ENCODE measurements around the gene HDLBP.
A peak's percentile ranks its signal among the peaks of the same experiment; 100 is the strongest.
"Not testable (repeated sequence)": the region's sequence is repeated elsewhere in the genome, so short reads cannot be mapped to it uniquely, and the experiment has no call there.

Gene HDLBP

GRCh38 chr2:241329669-241330615, 14.5 kb upstream of the HDLBP start:
- peaks cover 5% of the 10 kb centered on the region; the same call in 1 of the 2 replicates for H3K36me3 ChIP-seq (ENCODE audit: control insufficient read depth, insufficient read depth, low read length)
- H3K9me3 ChIP-seq (ENCODE audit: control insufficient read depth, insufficient read depth, low read length), result no peaks in the 10 kb centered on the region
- H3K27me3 ChIP-seq (ENCODE audit: control insufficient read depth, insufficient read depth, low read length), result no peaks in the 10 kb centered on the region
- DNase-seq (ENCODE audit: low read depth, low spot score), result no peak
- no peak overlapping the region for H3K4me3 ChIP-seq (ENCODE audit: low read length)
- no peak overlapping the region for H3K27ac ChIP-seq (ENCODE audit: low read length)
- no peaks in the 10 kb centered on the region for H3K4me1 ChIP-seq (ENCODE audit: control insufficient read depth, insufficient read depth, low read length)
- WGBS (ENCODE audit: insufficient coverage, insufficient read length), result no CpG with 5 or more reads among the region's 11 CpGs

GRCh38 chr2:241325257-241325656, 9.8 kb upstream of the HDLBP start:
- Histone ChIP-seq H3K4me3 (ENCODE audit: low read length) (no peak overlapping the region), H3K9me3 (ENCODE audit: control insufficient read depth, insufficient read depth, low read length) (no peaks in the 10 kb centered on the region), H3K27ac (ENCODE audit: low read length) (no peak overlapping the region), H3K4me1 (ENCODE audit: control insufficient read depth, insufficient read depth, low read length) (no peaks in the 10 kb centered on the region; the same call in 1 of the 2 replicates), H3K36me3 (ENCODE audit: control insufficient read depth, insufficient read depth, low read length) (peaks cover 5% of the 10 kb centered on the region; the same call in 1 of the 2 replicates), H3K27me3 (ENCODE audit: control insufficient read depth, insufficient read depth, low read length) (no peaks in the 10 kb centered on the region)
- no CpG with 5 or more reads among the region's 1 CpG for WGBS (ENCODE audit: insufficient coverage, insufficient read length)
- no peak for DNase-seq (ENCODE audit: low read depth, low spot score)

- no peaks in the 10 kb centered on the region for H3K27me3 ChIP-seq (ENCODE audit: control insufficient read depth, insufficient read depth, low read length)
- H3K36me3 ChIP-seq (ENCODE audit: control insufficient read depth, insufficient read depth, low read length), result peaks cover 5% of the 10 kb centered on the region; the same call in 1 of the 2 replicates
- no peak for DNase-seq (ENCODE audit: low read depth, low spot score)
- no peaks in the 10 kb centered on the region; the same call in 1 of the 2 replicates for H3K4me1 ChIP-seq (ENCODE audit: control insufficient read depth, insufficient read depth, low read length)
- H3K27ac ChIP-seq (ENCODE audit: low read length), result no peak overlapping the region
- H3K9me3 ChIP-seq (ENCODE audit: control insufficient read depth, insufficient read depth, low read length), result no peaks in the 10 kb centered on the region
- no peak overlapping the region for H3K4me3 ChIP-seq (ENCODE audit: low read length)
Observed at GRCh38 chr2:241324775-241325174, 9.3 kb upstream of the HDLBP start.

- WGBS (ENCODE audit: insufficient coverage, insufficient read length), result no CpG with 5 or more reads among the region's 5 CpGs
- Histone ChIP-seq H3K36me3 (ENCODE audit: control insufficient read depth, insufficient read depth, low read length) (peaks cover 5% of the 10 kb centered on the region; the same call in 1 of the 2 replicates), H3K27me3 (ENCODE audit: control insufficient read depth, insufficient read depth, low read length) (no peaks in the 10 kb centered on the region), H3K9me3 (ENCODE audit: control insufficient read depth, insufficient read depth, low read length) (no peaks in the 10 kb centered on the region), H3K4me1 (ENCODE audit: control insufficient read depth, insufficient read depth, low read length) (no peaks in the 10 kb centered on the region; the same call in 1 of the 2 replicates), H3K4me3 (ENCODE audit: low read length) (no peak overlapping the region), H3K27ac (ENCODE audit: low read length) (no peak overlapping the region)
- no peak for DNase-seq (ENCODE audit: low read depth, low spot score)
Observed at GRCh38 chr2:241323778-241324177, 8.3 kb upstream of the HDLBP start.

GRCh38 chr2:241321886-241322285, 6.4 kb upstream of the HDLBP start:
- Histone ChIP-seq H3K4me1 (ENCODE audit: control insufficient read depth, insufficient read depth, low read length) (no peaks in the 10 kb centered on the region; the same call in 1 of the 2 replicates), H3K27ac (ENCODE audit: low read length) (no peak overlapping the region), H3K27me3 (ENCODE audit: control insufficient read depth, insufficient read depth, low read length) (no peaks in the 10 kb centered on the region), H3K9me3 (ENCODE audit: control insufficient read depth, insufficient read depth, low read length) (no peaks in the 10 kb centered on the region), H3K36me3 (ENCODE audit: control insufficient read depth, insufficient read depth, low read length) (peaks cover 4% of the 10 kb centered on the region; the same call in 1 of the 2 replicates), H3K4me3 (ENCODE audit: low read length) (no peak overlapping the region)
- DNase-seq (ENCODE audit: low read depth, low spot score), result no peak
- no CpG with 5 or more reads among the region's 1 CpG for WGBS (ENCODE audit: insufficient coverage, insufficient read length)

- no peaks in the 10 kb centered on the region; the same call in 1 of the 2 replicates for H3K4me1 ChIP-seq (ENCODE audit: control insufficient read depth, insufficient read depth, low read length)
- no CpG with 5 or more reads among the region's 1 CpG for WGBS (ENCODE audit: insufficient coverage, insufficient read length)
- H3K36me3 ChIP-seq (ENCODE audit: control insufficient read depth, insufficient read depth, low read length), result no peaks in the 10 kb centered on the region; the same call in 1 of the 2 replicates
Observed at GRCh38 chr2:241321033-241321432, 5.6 kb upstream of the HDLBP start.

GRCh38 chr2:241320394-241320793, 4.9 kb upstream of the HDLBP start:
- Histone ChIP-seq H3K27ac (ENCODE audit: low read length) (no peak overlapping the region), H3K4me3 (ENCODE audit: low read length) (no peak overlapping the region), H3K36me3 (ENCODE audit: control insufficient read depth, insufficient read depth, low read length) (no peaks in the 10 kb centered on the region; the same call in 1 of the 2 replicates), H3K27me3 (ENCODE audit: control insufficient read depth, insufficient read depth, low read length) (no peaks in the 10 kb centered on the region), H3K4me1 (ENCODE audit: control insufficient read depth, insufficient read depth, low read length) (no peaks in the 10 kb centered on the region; the same call in 1 of the 2 replicates), H3K9me3 (ENCODE audit: control insufficient read depth, insufficient read depth, low read length) (no peaks in the 10 kb centered on the region)
- no peak for DNase-seq (ENCODE audit: low read depth, low spot score)
- no CpG with 5 or more reads among the region's 8 CpGs for WGBS (ENCODE audit: insufficient coverage, insufficient read length)

More at GRCh38 chr2:241321033-241321432, 5.6 kb upstream of the HDLBP start:
- Histone ChIP-seq H3K27ac (ENCODE audit: low read length) (no peak overlapping the region), H3K4me3 (ENCODE audit: low read length) (no peak overlapping the region), H3K27me3 (ENCODE audit: control insufficient read depth, insufficient read depth, low read length) (no peaks in the 10 kb centered on the region), H3K9me3 (ENCODE audit: control insufficient read depth, insufficient read depth, low read length) (no peaks in the 10 kb centered on the region)
- DNase-seq (ENCODE audit: low read depth, low spot score), result no peak

GRCh38 chr2:241318830-241319229, 3.4 kb upstream of the HDLBP start:
- H3K4me3 ChIP-seq (ENCODE audit: low read length); DNase-seq (ENCODE audit: low read depth, low spot score); H3K4me1 ChIP-seq (ENCODE audit: control insufficient read depth, insufficient read depth, low read length); H3K9me3 ChIP-seq (ENCODE audit: control insufficient read depth, insufficient read depth, low read length); H3K27me3 ChIP-seq (ENCODE audit: control insufficient read depth, insufficient read depth, low read length); H3K36me3 ChIP-seq (ENCODE audit: control insufficient read depth, insufficient read depth, low read length); H3K27ac ChIP-seq (ENCODE audit: low read length): not testable (repeated sequence)
- WGBS (ENCODE audit: insufficient coverage, insufficient read length), result no CpG with 5 or more reads among the region's 6 CpGs

GRCh38 chr2:241317391-241317790, 1.9 kb upstream of the HDLBP start:
- H3K27ac ChIP-seq (ENCODE audit: low read length), result no peak overlapping the region
- no peaks in the 10 kb centered on the region for H3K36me3 ChIP-seq (ENCODE audit: control insufficient read depth, insufficient read depth, low read length)
- H3K27me3 ChIP-seq (ENCODE audit: control insufficient read depth, insufficient read depth, low read length), result no peaks in the 10 kb centered on the region
- no peaks in the 10 kb centered on the region; the same call in 1 of the 2 replicates for H3K4me1 ChIP-seq (ENCODE audit: control insufficient read depth, insufficient read depth, low read length)
- no peak for DNase-seq (ENCODE audit: low read depth, low spot score)
- H3K9me3 ChIP-seq (ENCODE audit: control insufficient read depth, insufficient read depth, low read length), result no peaks in the 10 kb centered on the region
- H3K4me3 ChIP-seq (ENCODE audit: low read length), result no peak overlapping the region; the same call in 1 of the 2 replicates
- WGBS (ENCODE audit: insufficient coverage, insufficient read length), result no CpG with 5 or more reads among the region's 4 CpGs

- H3K27ac ChIP-seq (ENCODE audit: low read length), result no peak overlapping the region
- peak overlapping the region; percentile 64; the same call in 1 of the 2 replicates for H3K4me3 ChIP-seq (ENCODE audit: low read length)
- H3K9me3 ChIP-seq (ENCODE audit: control insufficient read depth, insufficient read depth, low read length), result no peaks in the 10 kb centered on the region
- no peaks in the 10 kb centered on the region; the same call in 1 of the 2 replicates for H3K4me1 ChIP-seq (ENCODE audit: control insufficient read depth, insufficient read depth, low read length)
- no peaks in the 10 kb centered on the region for H3K36me3 ChIP-seq (ENCODE audit: control insufficient read depth, insufficient read depth, low read length)
- DNase-seq (ENCODE audit: low read depth, low spot score), result no peak
- no peaks in the 10 kb centered on the region for H3K27me3 ChIP-seq (ENCODE audit: control insufficient read depth, insufficient read depth, low read length)
- WGBS (ENCODE audit: insufficient coverage, insufficient read length), result no CpG with 5 or more reads among the region's 4 CpGs
Observed at GRCh38 chr2:241316825-241317224, 1.4 kb upstream of the HDLBP start.

Measured in iPS DF 6.9 (cell line).